ENCODE data around the gene BCAT1. TPM values are rescaled to one million over a fixed set of nuclear protein-coding genes. Genes with fewer than 3 reads are reported as not detected.

The BCAT1 gene
- total and polyA plus RNA-seq, 2 experiments from 2014 or later: 53.6 to 181 TPM

GRCh38 chr12:24955853-24956252 lies 7.0 kb upstream of the BCAT1 start (continued):
- TF ChIP-seq NANOG (IDR thresholded peaks at IDR 0.05; ENCODE audit: borderline replicate concordance): no peak
- no peak for TF ChIP-seq EZH2 (IDR thresholded peaks at IDR 0.05; ENCODE audit: low read depth, unreplicated experiment)

DNA sequence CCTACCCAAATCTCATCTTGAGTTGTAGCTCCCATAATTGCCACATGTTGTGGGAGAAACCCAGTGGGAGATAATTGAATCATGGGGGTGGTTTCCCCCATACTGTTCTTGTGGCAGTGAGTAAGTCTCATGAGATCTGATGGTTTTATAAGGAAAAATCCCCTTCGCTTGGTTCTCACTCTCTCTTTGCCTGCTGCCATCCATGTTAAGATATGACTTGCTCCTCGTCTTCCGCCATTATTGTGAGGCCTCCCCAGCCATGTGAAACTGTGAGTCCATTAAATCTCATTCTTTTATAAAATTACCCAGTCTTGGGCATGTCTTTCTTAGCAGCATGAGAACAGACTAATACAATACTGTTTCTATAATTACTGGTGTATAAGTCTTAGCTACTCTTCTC lies 6.5 kb upstream of the BCAT1 start:
- ATAC-seq (no peak), DNase-seq (ENCODE audit: low spot score) (no peak)
- Histone ChIP-seq H3K79me2 (replicated peaks; ENCODE audit: insufficient read depth) (no peaks in the 10 kb centered on the region), H3K9me2 (ENCODE audit: insufficient read depth) (no peaks in the 10 kb centered on the region; the same call in 1 of the 2 replicates), H3K4me3 (no peak overlapping the region), H2AFZ (peak overlapping the region; percentile 83; the same call in 1 of the 2 replicates), H3K27me3 (ENCODE audit: insufficient read depth) (no peaks in the 10 kb centered on the region), H3K4me1 (ENCODE audit: insufficient read depth) (peaks cover 21% of the 10 kb centered on the region; the same call in 1 of the 2 replicates), H3K4me2 (no peak overlapping the region), H3F3A (replicated peaks; ENCODE audit: low read depth) (no peaks in the 10 kb centered on the region), H3K36me3 (ENCODE audit: insufficient read depth) (no peaks in the 10 kb centered on the region), H3K27ac (ENCODE audit: low read depth) (no peak overlapping the region), H4K20me1 (replicated peaks; ENCODE audit: insufficient read depth) (no peaks in the 10 kb centered on the region)
- no peaks in the 10 kb centered on the region for H3K36me3 Mint-ChIP-seq (ENCODE audit: low read depth)
- H3K4me1 Mint-ChIP-seq: peaks cover 20% of the 10 kb centered on the region
- no peaks in the 10 kb centered on the region for H3K9me3 Mint-ChIP-seq
- peaks cover 5% of the 10 kb centered on the region for H3K27me3 Mint-ChIP-seq (ENCODE audit: insufficient read depth, low read depth, poor library complexity)
- TF ChIP-seq REST (IDR thresholded peaks at IDR 0.05; ENCODE audit: unreplicated experiment) (no peak), NANOG (IDR thresholded peaks at IDR 0.05; ENCODE audit: borderline replicate concordance) (no peak)
- H3K27ac Mint-ChIP-seq: no peak overlapping the region
- H3K4me3 Mint-ChIP-seq: no peak overlapping the region

DNA sequence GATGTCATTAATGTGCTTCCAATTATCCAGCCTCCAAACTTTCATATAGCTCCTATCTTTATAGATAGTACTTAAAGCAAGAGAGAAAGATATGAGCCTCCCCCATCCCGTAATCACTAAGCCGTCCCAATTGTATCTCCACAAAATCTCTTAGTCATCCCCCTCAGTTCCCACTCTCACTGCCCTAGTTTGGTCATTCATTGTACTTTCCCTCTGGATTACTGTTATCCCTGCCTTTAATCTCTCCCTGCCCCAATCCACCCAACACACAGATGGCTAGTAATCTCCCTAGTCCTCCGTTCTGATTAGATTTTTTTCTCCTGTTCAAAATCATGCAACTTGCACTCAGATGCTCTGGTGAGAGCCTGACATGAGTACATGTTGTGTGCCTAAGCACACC lies 5.4 kb upstream of the BCAT1 start:
- Histone ChIP-seq H3F3A (replicated peaks; ENCODE audit: low read depth) (no peaks in the 10 kb centered on the region), H3K9me2 (ENCODE audit: insufficient read depth) (no peaks in the 10 kb centered on the region; the same call in 1 of the 2 replicates), H3K4me2 (no peak overlapping the region), H3K4me3 (no peak overlapping the region), H2AFZ (peak overlapping the region; percentile 61; the same call in 1 of the 2 replicates), H3K79me2 (replicated peaks; ENCODE audit: insufficient read depth) (no peaks in the 10 kb centered on the region), H3K27ac (ENCODE audit: low read depth) (no peak overlapping the region), H4K20me1 (replicated peaks; ENCODE audit: insufficient read depth) (no peaks in the 10 kb centered on the region), H3K27me3 (ENCODE audit: insufficient read depth) (no peaks in the 10 kb centered on the region), H3K4me1 (ENCODE audit: insufficient read depth) (peaks cover 32% of the 10 kb centered on the region), H3K36me3 (ENCODE audit: insufficient read depth) (no peaks in the 10 kb centered on the region)
- Mint-ChIP-seq H3K27ac (no peak overlapping the region), H3K27me3 (ENCODE audit: insufficient read depth, low read depth, poor library complexity) (peaks cover 5% of the 10 kb centered on the region), H3K36me3 (ENCODE audit: low read depth) (no peaks in the 10 kb centered on the region), H3K4me1 (peaks cover 29% of the 10 kb centered on the region), H3K4me3 (no peak overlapping the region), H3K9me3 (no peaks in the 10 kb centered on the region)
- DNase-seq (ENCODE audit: low spot score) (no peak), ATAC-seq (no peak)
- no peak for TF ChIP-seq ZNF462 (CRISPR knock-in tag; IDR thresholded peaks at IDR 0.05)
- TF ChIP-seq STAT1 (IDR thresholded peaks at IDR 0.05; ENCODE audit: unreplicated experiment): no peak
- no peak for TF ChIP-seq REST (IDR thresholded peaks at IDR 0.05; ENCODE audit: unreplicated experiment)
